NT2/D1 (cell line): ENCODE measurements around the gene TMEM86B.

Experiments used
- SUZ12 ChIP-seq: IDR thresholded peaks from 2 replicates; pipeline ENCODE4 v1.6.1; 2011; ENCODE audit not compliant: insufficient read length, insufficient read depth; ENCODE audit errors: extremely low read depth
- YY1 ChIP-seq: IDR thresholded peaks from 2 replicates; pipeline ENCODE4 v1.6.1; 2011; ENCODE audit not compliant: insufficient read length, insufficient read depth
- ZNF274 ChIP-seq: IDR thresholded peaks from 2 replicates; pipeline ENCODE4 v1.6.1; 2011; ENCODE audit warnings: mild to moderate bottlenecking, low read depth, low read length

DNA sequence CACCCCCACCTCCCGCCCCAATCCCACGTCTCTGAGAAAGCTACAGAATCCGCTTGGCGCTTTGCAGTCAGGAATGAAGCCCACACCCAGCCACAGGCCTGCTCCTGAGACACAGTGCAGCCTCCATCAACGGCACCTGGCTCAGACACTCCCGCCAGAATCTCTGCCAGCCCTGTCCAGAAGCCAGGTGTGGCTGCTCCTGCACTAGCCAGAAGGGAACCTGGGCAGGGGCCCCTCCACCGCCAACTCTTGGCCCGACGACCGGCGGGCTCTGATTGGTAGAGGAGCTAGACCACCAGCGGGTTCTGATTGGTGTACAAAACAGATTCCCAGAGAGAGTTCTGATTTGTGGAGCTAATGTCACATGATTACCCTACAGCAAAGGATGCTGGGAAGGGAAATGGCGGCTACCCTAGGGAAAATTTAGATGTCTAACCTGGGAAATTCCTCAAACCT lies 33.1 kb upstream of the TMEM86B start:
- TF ChIP-seq YY1 (no peak), ZNF274 (no peak), SUZ12 (no peak)
